NCI-H1092 (cell line): ENCODE data around the gene PML.
"Not testable (repeated sequence)": the region's sequence is repeated elsewhere in the genome, so short reads cannot be mapped to it uniquely, and the experiment has no call there.

Source experiments
- DNase-seq: peaks from one replicate; lab custom pipeline; 2025; lab: John Stamatoyannopoulos, UW

PML gene

GRCh38 chr15:73957785-73958184, 36.7 kb upstream of the PML start:
- DNase-seq = no peak

GRCh38 chr15:73959012-73959581, 35.4 kb upstream of the PML start:
- no peak for DNase-seq

GRCh38 chr15:73959801-73960200, 34.7 kb upstream of the PML start:
- no peak for DNase-seq

GRCh38 chr15:73960472-73961070, 33.9 kb upstream of the PML start:
- DNase-seq = not testable (repeated sequence)

- no peak for DNase-seq
Measured at GRCh38 chr15:73962433-73962832, 32.1 kb upstream of the PML start.

- DNase-seq = peak; percentile 50
Measured at GRCh38 chr15:73964736-73965093, 29.8 kb upstream of the PML start.

- DNase-seq = no peak
Measured at GRCh38 chr15:73965094-73965757, 29.3 kb upstream of the PML start.

- DNase-seq = no peak
Measured at GRCh38 chr15:73965758-73966113, 28.8 kb upstream of the PML start.

GRCh38 chr15:73968461-73968860, 26.1 kb upstream of the PML start:
- no peak for DNase-seq

- no peak for DNase-seq
Measured at GRCh38 chr15:73969151-73969759, 25.3 kb upstream of the PML start.

- DNase-seq = peak; percentile 61
Measured at GRCh38 chr15:73972984-73973682, 21.4 kb upstream of the PML start.

- DNase-seq = not testable (repeated sequence)
Measured at GRCh38 chr15:73973683-73974200, 20.8 kb upstream of the PML start.

GRCh38 chr15:73975440-73976125, 18.9 kb upstream of the PML start:
- DNase-seq = not testable (repeated sequence)

GRCh38 chr15:73978896-73979295, 15.6 kb upstream of the PML start:
- no peak for DNase-seq

GRCh38 chr15:73979636-73980035, 14.9 kb upstream of the PML start:
- DNase-seq = no peak

GRCh38 chr15:73981761-73982221, 12.7 kb upstream of the PML start:
- DNase-seq = no peak

GRCh38 chr15:73982222-73982962, 12.1 kb upstream of the PML start:
- DNase-seq = no peak

GRCh38 chr15:73983211-73983727, 11.2 kb upstream of the PML start:
- DNase-seq = no peak

GRCh38 chr15:73983773-73984172, 10.7 kb upstream of the PML start:
- DNase-seq = no peak

GRCh38 chr15:73984208-73984979, 10.1 kb upstream of the PML start:
- no peak for DNase-seq
